ENCODE data around the gene TTLL4.
A peak's percentile ranks its signal among the peaks of the same experiment; 100 is the strongest.

TTLL4 gene

GRCh38 chr2:218743068-218743467, 32.4 kb downstream of the TTLL4 start:
- H3K36me3 Mint-ChIP-seq (ENCODE audit: low read depth) = peaks cover 81% of the 10 kb centered on the region
- H3K4me3 Mint-ChIP-seq = no peak overlapping the region
- H3K27ac Mint-ChIP-seq = no peak overlapping the region
- no peak for TF ChIP-seq CTCF (IDR thresholded peaks at IDR 0.05; ENCODE audit: unreplicated experiment in 3 of 3)
- H3K4me1 Mint-ChIP-seq = peaks cover 15% of the 10 kb centered on the region
- H3K27me3 Mint-ChIP-seq (ENCODE audit: low read depth) = no peaks in the 10 kb centered on the region
- H3K9me3 Mint-ChIP-seq = no peaks in the 10 kb centered on the region

- Mint-ChIP-seq H3K27me3 (ENCODE audit: low read depth) (no peaks in the 10 kb centered on the region), H3K27ac (no peak overlapping the region), H3K36me3 (ENCODE audit: low read depth) (peaks cover 81% of the 10 kb centered on the region), H3K4me3 (no peak overlapping the region), H3K4me1 (peaks cover 15% of the 10 kb centered on the region), H3K9me3 (no peaks in the 10 kb centered on the region)
- no peak for TF ChIP-seq CTCF (IDR thresholded peaks at IDR 0.05; ENCODE audit: unreplicated experiment in 3 of 3)
Observed at GRCh38 chr2:218744615-218745014, 34.0 kb downstream of the TTLL4 start.

- Mint-ChIP-seq H3K27ac (peak overlapping the region in 1 of 3 experiments; percentile 44), H3K4me1 (peaks cover 15% of the 10 kb centered on the region), H3K27me3 (ENCODE audit: low read depth) (no peaks in the 10 kb centered on the region), H3K36me3 (ENCODE audit: low read depth) (peaks cover 82% of the 10 kb centered on the region), H3K9me3 (no peaks in the 10 kb centered on the region), H3K4me3 (no peak overlapping the region)
- TF ChIP-seq CTCF (IDR thresholded peaks at IDR 0.05; ENCODE audit: unreplicated experiment in 3 of 3) = no peak
Observed at GRCh38 chr2:218745160-218745558, 34.5 kb downstream of the TTLL4 start.

- H3K27me3 Mint-ChIP-seq (ENCODE audit: low read depth) = no peaks in the 10 kb centered on the region
- TF ChIP-seq CTCF (IDR thresholded peaks at IDR 0.05; ENCODE audit: unreplicated experiment in 3 of 3) = no peak
- peaks cover 15% of the 10 kb centered on the region for H3K4me1 Mint-ChIP-seq
- H3K4me3 Mint-ChIP-seq = no peak overlapping the region
- no peaks in the 10 kb centered on the region for H3K9me3 Mint-ChIP-seq
- H3K36me3 Mint-ChIP-seq (ENCODE audit: low read depth) = peaks cover 84% of the 10 kb centered on the region
- H3K27ac Mint-ChIP-seq = peak overlapping the region in 2 of 3 experiments; percentile 44 to 54
Observed at GRCh38 chr2:218745559-218746469, 35.2 kb downstream of the TTLL4 start.

- H3K9me3 Mint-ChIP-seq = no peaks in the 10 kb centered on the region
- H3K4me3 Mint-ChIP-seq = no peak overlapping the region
- H3K4me1 Mint-ChIP-seq = peaks cover 15% of the 10 kb centered on the region
- peaks cover 86% of the 10 kb centered on the region for H3K36me3 Mint-ChIP-seq (ENCODE audit: low read depth)
- no peak for TF ChIP-seq CTCF (IDR thresholded peaks at IDR 0.05; ENCODE audit: unreplicated experiment in 3 of 3)
- H3K27ac Mint-ChIP-seq = no peak overlapping the region
- no peaks in the 10 kb centered on the region for H3K27me3 Mint-ChIP-seq (ENCODE audit: low read depth)
Observed at GRCh38 chr2:218746470-218746795, 35.8 kb downstream of the TTLL4 start.

GRCh38 chr2:218746960-218747359, 36.3 kb downstream of the TTLL4 start:
- peaks cover 15% of the 10 kb centered on the region for H3K4me1 Mint-ChIP-seq
- H3K27ac Mint-ChIP-seq = no peak overlapping the region
- H3K9me3 Mint-ChIP-seq = no peaks in the 10 kb centered on the region
- peaks cover 88% of the 10 kb centered on the region for H3K36me3 Mint-ChIP-seq (ENCODE audit: low read depth)
- no peaks in the 10 kb centered on the region for H3K27me3 Mint-ChIP-seq (ENCODE audit: low read depth)
- TF ChIP-seq CTCF (IDR thresholded peaks at IDR 0.05; ENCODE audit: unreplicated experiment in 3 of 3) = no peak
- H3K4me3 Mint-ChIP-seq = no peak overlapping the region

Data from nephron (organoid).